GM21717 (cell line): ENCODE results near the gene APOO.

Experiments
- ATAC-seq: cut with Tn5 transposase; IDR thresholded peaks from one replicate; pipeline ENCODE4 v1.9.1; 2021; ENCODE audit warnings: mild to moderate bottlenecking, moderate library complexity; ENCODE audit not compliant: unreplicated experiment

APOO gene

DNA sequence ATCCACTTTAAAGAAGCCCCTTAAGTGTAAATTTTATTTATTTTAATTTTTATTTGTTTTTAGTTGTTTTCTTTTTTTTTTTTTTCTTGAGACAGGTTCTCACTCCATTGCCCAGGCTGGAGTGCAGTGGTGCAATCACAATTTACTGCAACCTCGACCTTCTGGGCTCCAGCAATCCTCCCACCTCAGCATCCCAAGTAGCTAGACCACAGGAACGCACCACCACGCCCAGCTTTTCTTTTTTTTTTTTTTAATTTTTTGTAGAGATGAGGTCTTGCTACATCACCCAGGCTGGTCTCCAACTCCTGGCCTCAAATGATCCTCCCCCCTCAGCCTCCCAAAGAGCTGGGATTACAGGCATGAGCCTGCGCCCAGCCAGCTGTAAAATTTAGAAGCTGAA, 118.8 kb downstream of the APOO start:
- ATAC-seq, result no peak

GRCh38 chrX:23788521-23788920, 119.2 kb downstream of the APOO start:
- ATAC-seq, result no peak

DNA sequence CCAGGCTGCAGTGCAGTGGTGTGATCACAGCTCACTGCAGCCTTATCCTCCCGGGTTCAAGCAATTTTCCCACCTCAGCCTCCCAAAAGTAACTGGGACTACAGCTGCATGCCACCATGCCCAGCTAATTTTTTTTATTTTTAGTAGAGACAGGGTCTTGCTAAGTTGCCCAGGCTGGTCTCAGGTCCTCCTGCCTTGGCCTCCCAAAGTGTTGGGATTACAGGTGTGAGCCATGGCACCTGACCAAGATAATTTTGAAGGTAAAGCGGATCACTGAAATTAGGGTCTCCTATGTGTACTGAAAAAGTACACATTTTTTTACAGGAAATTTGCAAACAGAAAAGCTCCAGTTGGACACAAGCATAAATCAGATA, 120.0 kb downstream of the APOO start:
- ATAC-seq, result no peak

- no peak for ATAC-seq
Measured at GRCh38 chrX:23786268-23786815, 121.4 kb downstream of the APOO start.

GRCh38 chrX:23785580-23785979, 122.2 kb downstream of the APOO start:
- no peak for ATAC-seq

DNA sequence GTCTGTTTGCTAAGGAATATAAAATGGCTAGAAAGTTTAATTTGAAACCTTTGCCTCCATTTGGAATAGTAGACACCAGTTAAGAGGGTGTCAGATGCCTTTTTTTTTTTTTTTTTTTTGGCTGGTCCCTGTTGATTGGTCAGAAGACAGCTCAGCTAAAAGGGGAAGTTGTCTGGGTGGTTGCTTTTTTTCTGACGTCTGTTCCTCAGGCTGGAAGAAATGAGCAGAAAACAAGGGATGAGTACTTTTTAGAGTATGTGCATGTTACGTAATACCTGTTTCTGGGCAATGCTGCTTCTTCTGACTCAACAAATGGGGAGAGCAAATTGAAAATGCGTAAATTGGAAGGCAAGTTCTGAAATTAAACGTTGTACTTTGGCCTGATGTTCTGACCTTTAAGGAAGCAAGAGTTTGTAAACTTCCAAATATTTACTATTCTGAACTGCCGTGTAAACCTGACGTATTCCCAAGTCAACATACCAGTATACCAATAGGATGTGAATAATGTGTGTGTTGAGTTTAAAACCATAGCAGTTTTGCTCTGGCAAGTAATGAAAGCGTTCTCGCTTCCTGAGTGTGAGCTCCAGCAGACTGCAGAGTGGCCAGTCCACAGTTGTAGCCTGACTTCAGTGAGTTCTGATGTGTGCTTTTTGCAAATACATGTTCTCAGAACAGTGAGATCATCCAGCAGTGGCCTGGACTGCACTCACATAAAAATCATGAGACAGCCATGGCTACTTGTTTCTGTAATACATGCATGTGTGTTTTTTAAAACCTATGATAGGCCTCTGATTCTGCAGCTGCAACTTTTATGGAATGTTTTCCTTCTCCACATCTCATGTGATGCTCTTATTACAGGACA, 123.0 kb downstream of the APOO start:
- ATAC-seq, result no peak

- no peak for ATAC-seq
Measured at GRCh38 chrX:23783589-23784469, 123.9 kb downstream of the APOO start.
